Stimulated activated naive B cell treated with anti-CD40 and anti-IgM and Interleukin-4, amounts not matched to agents 10 μg/mL and 1 μg/mL and 100 μg/mL, for 72 hours (primary cell): ENCODE data around the gene SLC9A4.
"Not testable (repeated sequence)": the region's sequence is repeated elsewhere in the genome, so short reads cannot be mapped to it uniquely, and the experiment has no call there.

Source experiments
- ATAC-seq, 2 donors: fragments of 150-1000 bp; cut with Tn5 transposase; replicated peaks; 2 replicates each; pipeline ENCODE4 v1.10.0; 2021; ENCODE audit warnings: moderate library complexity in 1 of 2
- DNase-seq: peaks from one replicate; pipeline ENCODE4 v3.0.0; 2021
- H3K27ac Mint-ChIP-seq: one replicate; pipeline ENCODE4 v1.8.0; 2022; ENCODE audit warnings: mild to moderate bottlenecking, mixed read lengths
- H3K27me3 Mint-ChIP-seq, 2 donors: one replicate each; pipeline ENCODE4 v1.8.0; 2022; ENCODE audit warnings: mixed read lengths in 2 of 2
- H3K36me3 Mint-ChIP-seq, 2 donors: one replicate each; pipeline ENCODE4 v1.8.0; 2022; ENCODE audit warnings: mixed read lengths in 2 of 2, mild to moderate bottlenecking in 1 of 2
- H3K4me1 Mint-ChIP-seq, 2 donors: one replicate each; pipeline ENCODE4 v1.8.0; 2022; ENCODE audit warnings: mixed read lengths in 2 of 2, mild to moderate bottlenecking in 1 of 2
- H3K4me3 Mint-ChIP-seq, 2 donors: one replicate each; pipeline ENCODE4 v1.8.0; 2022; ENCODE audit warnings: mild to moderate bottlenecking in 2 of 2, mixed read lengths in 2 of 2, moderate library complexity in 1 of 2
- H3K9me3 Mint-ChIP-seq, 2 donors: one replicate each; pipeline ENCODE4 v1.8.0; 2022; ENCODE audit warnings: mixed read lengths in 2 of 2, mild to moderate bottlenecking in 1 of 2

SLC9A4 gene

GRCh38 chr2:102520801-102521200 lies 47.8 kb downstream of the SLC9A4 start:
- Mint-ChIP-seq H3K27ac (no peak overlapping the region), H3K36me3 (no peaks in the 10 kb centered on the region), H3K4me1 (no peaks in the 10 kb centered on the region), H3K9me3 (no peaks in the 10 kb centered on the region), H3K4me3 (no peak overlapping the region), H3K27me3 (peaks cover 10 to 16% of the 10 kb centered on the region in 2 donors)
- no peak for DNase-seq
- ATAC-seq: no peak

GRCh38 chr2:102522162-102522561 lies 49.1 kb downstream of the SLC9A4 start:
- Mint-ChIP-seq H3K9me3 (no peaks in the 10 kb centered on the region), H3K4me1 (no peaks in the 10 kb centered on the region), H3K27me3 (peaks cover 16% of the 10 kb centered on the region in 2 donors), H3K4me3 (no peak overlapping the region), H3K27ac (no peak overlapping the region), H3K36me3 (no peaks in the 10 kb centered on the region)
- no peak for DNase-seq
- no peak for ATAC-seq

- no peak for ATAC-seq
- H3K4me3 Mint-ChIP-seq: no peak overlapping the region
Measured at GRCh38 chr2:102522890-102523289, 49.9 kb downstream of the SLC9A4 start.

GRCh38 chr2:102523651-102524050 lies 50.6 kb downstream of the SLC9A4 start:
- Mint-ChIP-seq H3K36me3 (no peaks in the 10 kb centered on the region), H3K9me3 (no peaks in the 10 kb centered on the region), H3K27me3 (peaks cover 16 to 17% of the 10 kb centered on the region in 2 donors), H3K4me3 (no peak overlapping the region), H3K27ac (no peak overlapping the region), H3K4me1 (no peaks in the 10 kb centered on the region)
- DNase-seq (no peak), ATAC-seq (no peak)

More at GRCh38 chr2:102522890-102523289, 49.9 kb downstream of the SLC9A4 start:
- Mint-ChIP-seq H3K36me3 (no peaks in the 10 kb centered on the region), H3K4me1 (no peaks in the 10 kb centered on the region), H3K9me3 (no peaks in the 10 kb centered on the region), H3K27me3 (peaks cover 16 to 17% of the 10 kb centered on the region in 2 donors), H3K27ac (no peak overlapping the region)
- no peak for DNase-seq

- ATAC-seq (no peak), DNase-seq (no peak)
- Mint-ChIP-seq H3K4me1 (no peaks in the 10 kb centered on the region), H3K27ac (no peak overlapping the region), H3K9me3 (no peaks in the 10 kb centered on the region), H3K27me3 (peaks cover 22 to 30% of the 10 kb centered on the region in 2 donors), H3K36me3 (no peaks in the 10 kb centered on the region), H3K4me3 (no peak overlapping the region)
Measured at GRCh38 chr2:102527086-102527485, 54.1 kb downstream of the SLC9A4 start.

- H3K27me3 Mint-ChIP-seq: peaks cover 8 to 18% of the 10 kb centered on the region in 2 donors
Measured at GRCh38 chr2:102538491-102538890, 65.5 kb downstream of the SLC9A4 start.

GRCh38 chr2:102540882-102541281 lies 67.9 kb downstream of the SLC9A4 start:
- no peak overlapping the region for H3K27ac Mint-ChIP-seq
- no peaks in the 10 kb centered on the region for H3K9me3 Mint-ChIP-seq
- no peaks in the 10 kb centered on the region for H3K36me3 Mint-ChIP-seq
- ATAC-seq: no peak
- DNase-seq: no peak
- H3K27me3 Mint-ChIP-seq: peaks cover 0 to 4% of the 10 kb centered on the region in 2 donors
- no peaks in the 10 kb centered on the region for H3K4me1 Mint-ChIP-seq
- H3K4me3 Mint-ChIP-seq: no peak overlapping the region

More at GRCh38 chr2:102538491-102538890, 65.5 kb downstream of the SLC9A4 start:
- DNase-seq (no peak), ATAC-seq (no peak)
- H3K4me3 Mint-ChIP-seq: no peak overlapping the region
- H3K36me3 Mint-ChIP-seq: no peaks in the 10 kb centered on the region
- H3K4me1 Mint-ChIP-seq: no peaks in the 10 kb centered on the region
- H3K9me3 Mint-ChIP-seq: peaks cover 0 to 2% of the 10 kb centered on the region in 2 donors
- H3K27ac Mint-ChIP-seq: no peak overlapping the region

- peaks cover 9 to 14% of the 10 kb centered on the region in 2 donors for H3K9me3 Mint-ChIP-seq
- no peak overlapping the region for H3K27ac Mint-ChIP-seq
- no peak overlapping the region for H3K4me3 Mint-ChIP-seq
- ATAC-seq (no peak), DNase-seq (no peak)
- H3K4me1 Mint-ChIP-seq: no peaks in the 10 kb centered on the region
- H3K27me3 Mint-ChIP-seq: no peaks in the 10 kb centered on the region
- H3K36me3 Mint-ChIP-seq: peaks cover 0 to 2% of the 10 kb centered on the region in 2 donors
Measured at GRCh38 chr2:102544182-102544581, 71.2 kb downstream of the SLC9A4 start.

GRCh38 chr2:102547462-102547861 lies 74.4 kb downstream of the SLC9A4 start:
- Mint-ChIP-seq H3K27me3 (no peaks in the 10 kb centered on the region), H3K4me3 (no peak overlapping the region), H3K36me3 (peaks cover 2 to 3% of the 10 kb centered on the region in 2 donors), H3K27ac (no peak overlapping the region), H3K9me3 (peaks cover 14 to 23% of the 10 kb centered on the region in 2 donors), H3K4me1 (no peaks in the 10 kb centered on the region)
- no peak for ATAC-seq
- DNase-seq: no peak

- DNase-seq (no peak), ATAC-seq (no peak)
- no peaks in the 10 kb centered on the region for H3K4me1 Mint-ChIP-seq
- H3K9me3 Mint-ChIP-seq: peaks cover 14 to 23% of the 10 kb centered on the region in 2 donors
- peaks cover 2 to 3% of the 10 kb centered on the region in 2 donors for H3K36me3 Mint-ChIP-seq
- H3K4me3 Mint-ChIP-seq: no peak overlapping the region
- no peaks in the 10 kb centered on the region for H3K27me3 Mint-ChIP-seq
- no peak overlapping the region for H3K27ac Mint-ChIP-seq
Measured at GRCh38 chr2:102549027-102549426, 76.0 kb downstream of the SLC9A4 start.

GRCh38 chr2:102550151-102550550 lies 77.1 kb downstream of the SLC9A4 start:
- H3K4me1 Mint-ChIP-seq: no peaks in the 10 kb centered on the region
- no peak overlapping the region for H3K27ac Mint-ChIP-seq
- no peak overlapping the region for H3K4me3 Mint-ChIP-seq
- peaks cover 2 to 3% of the 10 kb centered on the region in 2 donors for H3K36me3 Mint-ChIP-seq
- ATAC-seq: no peak
- H3K27me3 Mint-ChIP-seq: no peaks in the 10 kb centered on the region
- peaks cover 14 to 23% of the 10 kb centered on the region in 2 donors for H3K9me3 Mint-ChIP-seq
- no peak for DNase-seq

GRCh38 chr2:102551329-102552096 lies 78.5 kb downstream of the SLC9A4 start:
- Mint-ChIP-seq H3K27me3 (no peaks in the 10 kb centered on the region), H3K27ac (no peak overlapping the region), H3K9me3 (peaks cover 14 to 23% of the 10 kb centered on the region in 2 donors), H3K4me3 (no peak overlapping the region), H3K36me3 (peaks cover 2 to 3% of the 10 kb centered on the region in 2 donors), H3K4me1 (no peaks in the 10 kb centered on the region)
- no peak for DNase-seq
- ATAC-seq: no peak

- H3K4me1 Mint-ChIP-seq: no peaks in the 10 kb centered on the region
- no peaks in the 10 kb centered on the region for H3K27me3 Mint-ChIP-seq
- H3K9me3 Mint-ChIP-seq: peaks cover 7 to 12% of the 10 kb centered on the region in 2 donors
- no peak overlapping the region for H3K4me3 Mint-ChIP-seq
- no peak overlapping the region for H3K27ac Mint-ChIP-seq
- peak in 1 of 2 donors; percentile 46 for ATAC-seq
- peaks cover 2 to 3% of the 10 kb centered on the region in 2 donors for H3K36me3 Mint-ChIP-seq
- DNase-seq: no peak
Measured at GRCh38 chr2:102553601-102554000, 80.6 kb downstream of the SLC9A4 start.

- Mint-ChIP-seq H3K4me3 (no peak overlapping the region), H3K4me1 (no peaks in the 10 kb centered on the region), H3K27me3 (peaks cover 0 to 4% of the 10 kb centered on the region in 2 donors), H3K27ac (no peak overlapping the region), H3K9me3 (peaks cover 6% of the 10 kb centered on the region in 2 donors), H3K36me3 (no peaks in the 10 kb centered on the region)
- ATAC-seq: no peak
- DNase-seq: no peak
Measured at GRCh38 chr2:102558463-102558862, 85.4 kb downstream of the SLC9A4 start.

GRCh38 chr2:102562542-102562941 lies 89.5 kb downstream of the SLC9A4 start:
- H3K9me3 Mint-ChIP-seq: peaks cover 10 to 14% of the 10 kb centered on the region in 2 donors
- not testable (repeated sequence) for H3K36me3 Mint-ChIP-seq, H3K27me3 Mint-ChIP-seq, H3K27ac Mint-ChIP-seq, H3K4me3 Mint-ChIP-seq, H3K4me1 Mint-ChIP-seq, DNase-seq
- peak; percentile 52 to 61 for ATAC-seq
